Mucosa of gallbladder (tissue), 1 donor: ENCODE data around the gene SNCAIP. TPM values are rescaled to one million over a fixed set of nuclear protein-coding genes. Genes with fewer than 3 reads are reported as not detected.
"Not testable (repeated sequence)": the region's sequence is repeated elsewhere in the genome, so short reads cannot be mapped to it uniquely, and the experiment has no call there.

Experiments used
- DNase-seq: peaks from one replicate; pipeline ENCODE4 v3.0.0-alpha.2; 2020; ENCODE audit warnings: low spot score
- total RNA-seq: library from RNA; stranded (reverse); gene quantifications from one replicate; pipeline ENCODE4 v1.2.1, GENCODE V29; 2021
- donor health status: DM: no; HTN: no; CAD: no.

The SNCAIP gene
- total RNA-seq, 1 donor from 2014 or later = 2.4 TPM

GRCh38 chr5:122315521-122315920 lies 3.5 kb downstream of the SNCAIP start:
- no peak for DNase-seq

DNA sequence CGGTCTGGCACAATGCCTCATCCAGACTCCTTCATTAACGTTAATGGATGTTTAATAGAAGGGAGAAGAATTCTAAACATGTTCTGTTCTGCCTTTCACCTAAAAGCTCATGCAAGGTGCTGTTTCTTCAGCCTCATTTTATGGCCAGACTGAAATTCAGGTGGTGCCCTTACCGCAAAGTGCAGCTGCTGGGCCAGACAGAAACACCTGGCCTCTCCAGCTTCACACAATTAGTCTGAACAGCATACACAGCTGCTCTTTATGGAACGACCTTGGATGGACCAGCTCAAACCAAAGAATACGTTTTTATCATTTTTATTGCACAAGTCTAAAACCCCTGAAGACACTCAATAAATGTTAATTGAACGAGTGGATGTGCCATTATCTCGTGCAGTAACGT lies 4.6 kb downstream of the SNCAIP start:
- DNase-seq = no peak

DNA sequence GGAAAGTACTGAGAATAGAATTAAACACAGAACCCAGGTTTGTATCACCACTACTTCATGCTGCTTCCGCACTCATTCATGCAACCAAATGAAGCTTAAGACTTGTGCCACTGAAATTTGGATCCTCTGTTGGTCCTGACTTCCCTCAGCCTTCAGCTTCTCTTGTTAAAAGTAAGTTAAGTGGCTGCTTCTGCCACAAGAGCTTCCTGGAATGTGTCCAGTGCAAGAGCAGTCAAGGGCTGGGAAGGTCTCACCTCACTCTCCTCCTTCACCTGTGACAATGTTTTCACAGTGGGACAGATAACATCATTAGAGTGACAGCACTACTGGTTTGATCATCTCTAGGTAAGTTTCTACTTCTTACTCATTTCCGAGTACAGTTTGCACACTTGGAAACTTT lies 7.9 kb downstream of the SNCAIP start:
- DNase-seq = no peak

DNA sequence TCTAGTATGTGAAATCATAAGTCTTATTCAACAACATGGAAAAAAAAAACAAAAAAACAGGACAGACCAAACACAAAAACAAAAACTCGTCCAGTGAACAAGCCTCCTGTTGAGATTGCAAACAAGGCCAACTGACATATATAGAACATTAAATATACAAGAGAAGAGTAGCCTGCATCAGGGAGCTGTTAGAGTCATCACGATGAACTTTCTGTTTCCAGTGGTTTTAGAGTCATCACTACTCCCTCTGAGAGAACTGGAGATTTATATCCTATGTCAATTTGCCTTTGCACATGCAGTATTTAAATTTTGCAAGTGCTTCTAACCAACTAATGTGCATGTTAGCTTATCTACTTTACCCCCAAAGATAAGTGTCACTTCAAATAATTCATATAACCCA lies 9.9 kb downstream of the SNCAIP start:
- no peak for DNase-seq

DNA sequence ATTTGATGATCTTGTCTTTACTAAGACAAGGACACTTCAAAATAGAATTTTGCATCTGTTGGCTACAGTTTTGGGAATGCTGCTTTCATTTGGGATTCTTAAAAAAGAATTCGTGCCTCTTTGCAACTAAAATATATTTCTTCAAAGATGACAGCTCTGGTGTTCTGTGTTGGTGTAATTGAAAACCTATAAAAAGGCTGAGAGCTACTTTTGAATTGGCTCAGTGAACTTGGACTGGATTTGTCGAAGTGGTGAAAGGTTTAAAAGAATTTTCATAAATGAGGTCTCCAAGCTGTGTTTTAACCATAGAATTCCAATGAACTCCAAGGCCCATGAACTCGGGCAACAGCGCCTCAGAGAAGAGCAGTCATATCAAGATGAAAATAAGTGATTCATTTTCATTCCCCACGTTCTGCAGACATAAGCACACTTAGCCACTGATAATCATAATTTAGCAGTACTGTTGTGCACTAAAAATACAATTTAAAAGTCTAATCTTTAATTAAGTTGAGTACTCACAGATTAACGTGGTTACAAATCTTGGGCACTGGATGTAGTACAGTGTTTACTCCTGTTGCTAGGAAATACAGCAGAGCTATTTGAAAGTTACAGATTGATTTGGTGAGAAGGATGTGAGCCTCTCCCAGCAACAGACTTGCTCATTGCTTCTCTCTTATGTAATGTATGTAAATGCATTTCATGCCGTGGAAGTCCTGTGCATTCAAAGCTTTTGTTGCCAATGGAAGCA lies 10.9 kb downstream of the SNCAIP start:
- no peak for DNase-seq

GRCh38 chr5:122323738-122324137 lies 11.7 kb downstream of the SNCAIP start:
- no peak for DNase-seq

DNA sequence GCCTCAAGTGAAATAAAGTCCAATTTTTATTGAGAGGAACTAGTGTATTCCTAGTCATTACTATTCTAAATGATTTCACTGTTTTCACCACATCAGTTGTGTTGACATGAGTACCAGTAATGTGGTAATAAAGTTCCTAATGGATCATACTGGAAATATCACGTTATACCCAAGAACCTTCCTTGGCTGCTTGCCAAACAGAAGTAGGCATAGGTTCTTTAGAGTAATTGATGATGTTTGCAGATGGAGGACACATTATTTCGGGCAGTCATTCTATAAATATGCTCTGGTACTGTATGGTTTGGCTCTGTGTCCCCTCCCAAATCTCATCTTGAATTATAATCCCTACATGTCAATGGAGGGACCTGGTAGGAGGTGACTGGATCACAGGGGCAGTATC lies 15.1 kb downstream of the SNCAIP start:
- DNase-seq = no peak

- DNase-seq = no peak
Observed at GRCh38 chr5:122330881-122331280, 18.8 kb downstream of the SNCAIP start.

GRCh38 chr5:122332599-122333555 lies 20.8 kb downstream of the SNCAIP start:
- no peak for DNase-seq

- DNase-seq = no peak
Observed at GRCh38 chr5:122333564-122333963, 21.5 kb downstream of the SNCAIP start.

- DNase-seq = no peak
Observed at GRCh38 chr5:122339591-122339990, 27.6 kb downstream of the SNCAIP start.

GRCh38 chr5:122341087-122341486 lies 29.1 kb downstream of the SNCAIP start:
- DNase-seq = no peak

GRCh38 chr5:122342256-122342655 lies 30.2 kb downstream of the SNCAIP start:
- no peak for DNase-seq

GRCh38 chr5:122346897-122347581 lies 35.0 kb downstream of the SNCAIP start:
- DNase-seq = no peak

- DNase-seq = no peak
Observed at GRCh38 chr5:122350496-122350895, 38.5 kb downstream of the SNCAIP start.

DNA sequence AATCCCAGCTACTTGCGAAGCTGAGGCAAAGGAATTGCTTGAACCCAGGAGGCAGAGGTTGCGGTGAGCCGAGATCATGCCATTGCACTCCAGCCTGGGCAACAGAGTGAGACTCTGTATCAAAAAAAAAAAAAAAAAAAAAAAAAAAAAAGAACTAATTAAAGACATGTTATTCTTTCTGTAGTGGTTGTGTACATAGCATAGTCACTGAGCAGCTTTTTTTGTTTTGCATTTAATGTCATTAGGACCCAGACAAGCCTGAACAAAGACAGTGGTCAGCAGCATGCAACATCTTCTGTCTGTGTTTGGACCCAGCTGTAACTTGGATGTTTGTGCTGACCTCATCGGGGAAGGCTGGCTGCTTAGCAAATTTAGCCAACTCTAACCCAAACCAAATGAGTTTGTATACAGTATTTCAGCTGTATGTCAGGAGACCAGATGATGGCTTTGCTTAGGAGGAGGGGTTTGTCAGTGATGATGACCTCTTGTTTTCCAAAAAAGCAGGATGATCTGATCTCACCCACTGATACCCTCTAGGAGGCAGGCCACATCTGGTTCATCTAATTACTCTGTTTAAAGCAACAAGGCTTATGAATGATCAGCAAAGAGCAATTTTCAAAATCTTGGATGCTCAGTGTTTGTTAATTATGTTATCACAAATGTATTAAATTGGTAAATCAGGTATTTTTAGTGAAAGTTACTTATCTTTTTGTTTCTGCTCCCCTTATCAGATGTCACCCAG lies 39.5 kb downstream of the SNCAIP start:
- no peak for DNase-seq

GRCh38 chr5:122352331-122352730 lies 40.3 kb downstream of the SNCAIP start:
- DNase-seq = no peak

DNA sequence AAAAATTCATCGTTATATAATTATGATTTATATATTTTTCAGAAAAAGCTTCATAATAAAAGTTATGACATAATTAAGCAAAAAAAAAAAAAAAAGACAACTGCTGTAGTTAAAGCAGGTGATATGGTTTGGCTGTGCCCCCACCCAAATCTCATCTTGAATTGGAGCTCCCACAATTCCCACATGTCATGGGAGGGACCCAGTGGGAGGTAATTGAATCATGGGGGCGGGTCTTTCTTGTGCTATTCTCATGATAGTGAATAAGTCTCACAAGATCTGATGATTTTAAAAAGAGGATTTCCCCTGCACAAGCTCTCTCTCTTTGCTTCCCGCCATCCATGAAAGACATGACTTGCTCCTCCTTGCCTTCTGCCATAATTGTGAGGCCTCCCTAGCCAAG lies 41.3 kb downstream of the SNCAIP start:
- not testable (repeated sequence) for DNase-seq

DNA sequence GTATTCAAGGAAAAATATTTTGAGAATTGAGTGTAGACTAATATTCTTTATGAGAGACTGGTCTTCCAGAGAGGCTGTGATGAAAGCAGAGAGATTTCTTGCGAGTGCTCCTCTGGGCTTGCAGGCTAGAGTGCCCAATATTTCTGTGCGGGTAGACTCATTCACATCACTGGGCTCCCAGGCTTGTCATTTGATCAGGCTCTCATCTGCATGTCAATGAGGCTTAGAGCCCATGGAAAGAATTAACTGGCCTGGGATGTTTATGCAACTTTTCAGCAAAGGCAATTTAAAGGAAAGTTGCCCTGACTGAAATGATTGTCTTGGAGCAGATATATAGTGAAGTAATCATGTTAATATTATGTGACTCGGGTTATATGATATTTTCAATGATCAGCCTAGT lies 42.3 kb downstream of the SNCAIP start:
- no peak for DNase-seq

- no peak for DNase-seq
Observed at GRCh38 chr5:122355324-122355723, 43.3 kb downstream of the SNCAIP start.

DNA sequence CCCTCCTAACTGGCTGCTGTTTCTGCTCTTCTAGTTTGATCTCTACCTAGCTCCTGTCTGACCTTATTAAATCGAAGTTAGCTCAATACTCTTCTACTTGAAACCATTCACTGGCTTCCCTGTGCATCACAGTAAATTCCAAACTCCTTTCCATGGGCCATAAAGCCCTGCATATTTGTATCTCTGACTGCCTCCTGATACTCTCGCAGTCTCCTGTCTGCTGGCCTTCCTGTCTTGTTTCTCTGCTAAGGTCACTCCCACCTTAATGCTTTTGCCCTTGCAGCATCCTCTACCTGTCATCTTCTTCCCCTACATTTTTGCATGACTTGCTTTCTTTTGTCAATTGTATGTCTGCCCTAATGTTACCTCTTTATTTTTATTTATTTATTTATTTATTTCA lies 44.8 kb downstream of the SNCAIP start:
- no peak for DNase-seq
